HCT116 (cell line): ENCODE measurements around the gene RAD21L1. TPM values are rescaled to one million over a fixed set of nuclear protein-coding genes. Genes with fewer than 3 reads are reported as not detected.

Experiments
- ATAC-seq: fragments of 200-7000 bp; cut with Tn5 transposase; 2 replicates; pipeline ENCODE4 v1.9.1; 2020; ENCODE audit warnings: mild to moderate bottlenecking, moderate library complexity
- BruUV-seq: library from RNA; stranded (reverse); fragments of 400-500 nt; replicated peaks from 2 replicates; lab custom pipeline; 2021; lab: Mats Ljungman, UMichigan
- CTCF ChIA-PET: fragments of 300-600 bp; sonication (Branson Sonifier 250); formaldehyde crosslinking; loops from one replicate; lab custom pipeline; 2021; ENCODE audit warnings: antibody characterized with exemption; lab: Charles Lee
- POLR2A ChIA-PET: fragments of 300-600, 350-600 bp; sonication (Branson Sonifier 250); formaldehyde crosslinking; loops from one replicate; lab custom pipeline; 2021; ENCODE audit warnings: antibody characterized with exemption; lab: Charles Lee
- RAD21 ChIA-PET, 2 experiments: fragments of 300-600 bp; sonication (Branson Sonifier 250); formaldehyde crosslinking; loops; one replicate each; lab custom pipeline; 2023; ENCODE audit warnings: low total read pairs in 2 of 2; ENCODE audit not compliant: uncharacterized antibody in 2 of 2, unreplicated experiment in 2 of 2, low non-redundant PET in 1 of 2; lab: Charles Lee
- DNase-seq: peaks from one replicate; pipeline ENCODE4 v3.0.0-alpha.2; 2010; ENCODE audit warnings: low read depth, low spot score
- H2AFZ ChIP-seq: fragments of 200-600 bp; shearing (Covaris generic), sonication (generic); 2 replicates; pipeline ENCODE4 v1.6.1; 2017; ENCODE audit warnings: low read depth, mixed run types, mixed read lengths, antibody characterized with exemption, low read length; ENCODE audit not compliant: poor library complexity, severe bottlenecking
- H3K27ac ChIP-seq: 2 replicates; pipeline ENCODE4 v1.5.1; 2012; ENCODE audit warnings: low read depth, low read length
- H3K27me3 ChIP-seq: fragments of 200-600 bp; sonication (generic); 2 replicates; pipeline ENCODE4 v1.6.1; 2016; ENCODE audit warnings: mixed run types, low read length, mixed read lengths; ENCODE audit not compliant: insufficient read depth
- H3K36me3 ChIP-seq, 2 experiments: fragments of 200-500 bp in 1 of 2; fragments of 200-600 bp in 1 of 2; sonication (Bioruptor generic) in 1 of 2; sonication (generic) in 1 of 2; 2 replicates each; pipeline versions ENCODE4 v1.5.1 to v1.6.1; 2014 to 2016; ENCODE audit warnings: low read length in 2 of 2, inconsistent platforms in 1 of 2, mixed read lengths in 1 of 2, mixed run types in 1 of 2; ENCODE audit not compliant: insufficient read depth in 2 of 2, control insufficient read depth in 1 of 2
- H3K4me1 ChIP-seq, 2 experiments: fragments of 200-600 bp in 1 of 2; sonication (generic) in 1 of 2; 2 replicates each; pipeline versions ENCODE4 v1.5.1 to v1.6.1; 2012 to 2017; ENCODE audit warnings: low read length in 2 of 2, inconsistent platforms in 1 of 2, mild to moderate bottlenecking in 1 of 2, mixed read lengths in 1 of 2, mixed run types in 1 of 2, moderate library complexity in 1 of 2; ENCODE audit not compliant: insufficient read depth in 2 of 2, control insufficient read depth in 1 of 2
- H3K4me2 ChIP-seq: fragments of 200-600 bp; sonication (generic); 2 replicates; pipeline ENCODE4 v1.6.1; 2017; ENCODE audit warnings: mixed run types, low read length, mixed read lengths
- H3K4me3 ChIP-seq, 2 experiments: fragments of 200-600 bp in 1 of 2; sonication (generic) in 1 of 2; replicated peaks in 1 of 2; 2 replicates each; pipeline ENCODE4 v1.5.1; 2011 to 2016; ENCODE audit warnings: low read length in 2 of 2, control low read depth in 1 of 2, low read depth in 1 of 2, mild to moderate bottlenecking in 1 of 2, mixed read lengths in 1 of 2, mixed run types in 1 of 2
- H3K79me2 ChIP-seq: fragments of 200-600 bp; sonication (generic); 2 replicates; pipeline ENCODE4 v1.6.1; 2017; ENCODE audit warnings: mild to moderate bottlenecking, mixed run types, low read length, moderate library complexity, mixed read lengths; ENCODE audit not compliant: insufficient read depth
- H3K9ac ChIP-seq: fragments of 200-600 bp; sonication (generic); 2 replicates; pipeline ENCODE4 v1.6.1; 2016; ENCODE audit warnings: low read length, mixed read lengths
- H3K9me2 ChIP-seq: fragments of 200-600 bp; sonication (generic), shearing (Covaris generic); 2 replicates; pipeline ENCODE4 v1.6.1; 2017; ENCODE audit warnings: mixed run types, mild to moderate bottlenecking, moderate library complexity; ENCODE audit not compliant: insufficient read depth
- H3K9me3 ChIP-seq, 2 experiments: fragments of 200-500 bp in 1 of 2; fragments of 200-600 bp in 1 of 2; sonication (Bioruptor generic) in 1 of 2; sonication (generic) in 1 of 2; 2 replicates each; pipeline ENCODE4 v1.6.1; 2014 to 2017; ENCODE audit warnings: low read length in 2 of 2, mixed read lengths in 2 of 2, inconsistent platforms in 1 of 2, low read depth in 1 of 2, mild to moderate bottlenecking in 1 of 2, mixed run types in 1 of 2, moderate library complexity in 1 of 2; ENCODE audit not compliant: control insufficient read depth in 1 of 2, insufficient read depth in 1 of 2
- H4K20me1 ChIP-seq: fragments of 200-600 bp; sonication (generic), shearing (Covaris generic); 2 replicates; pipeline ENCODE4 v1.6.1; 2017; ENCODE audit warnings: mixed run types, mild to moderate bottlenecking, moderate library complexity; ENCODE audit not compliant: insufficient read depth
- CBX3 ChIP-seq: IDR thresholded peaks from 2 replicates; pipeline ENCODE4 v1.6.1; 2012; ENCODE audit warnings: low read depth
- CEBPB ChIP-seq: IDR thresholded peaks from 2 replicates; pipeline ENCODE4 v1.6.1; 2012; ENCODE audit warnings: low read depth
- ELF1 ChIP-seq: IDR thresholded peaks from 2 replicates; pipeline ENCODE4 v1.6.1; 2012; ENCODE audit warnings: low read depth, borderline replicate concordance
- EZH2phosphoT487 ChIP-seq: fragments of 200-600 bp; IDR thresholded peaks from 2 replicates; pipeline ENCODE4 v1.6.1; 2018; ENCODE audit warnings: antibody characterized with exemption, borderline replicate concordance
- POLR2A ChIP-seq: IDR thresholded peaks from 2 replicates; pipeline ENCODE4 v1.7.0; 2011; ENCODE audit warnings: borderline replicate concordance; ENCODE audit not compliant: insufficient read depth, insufficient read length; ENCODE audit errors: extremely low read depth
- POLR2AphosphoS5 ChIP-seq: IDR thresholded peaks from 2 replicates; pipeline ENCODE4 v1.6.1; 2011; ENCODE audit warnings: mild to moderate bottlenecking, low read depth, low read length, moderate library complexity
- RAD21 ChIP-seq: IDR thresholded peaks from 2 replicates; pipeline ENCODE4 v1.6.1; 2012; ENCODE audit warnings: low read depth, mild to moderate bottlenecking
- SIN3A ChIP-seq: IDR thresholded peaks from 2 replicates; pipeline ENCODE4 v1.6.1; 2012; ENCODE audit warnings: low read depth
- SRF ChIP-seq: IDR thresholded peaks from 2 replicates; pipeline ENCODE4 v1.6.1; 2012; ENCODE audit warnings: low read depth
- intact Hi-C: fragments of 100-400 bp; cut with micrococcal nuclease; formaldehyde crosslinking; loops from 2 replicates; pipeline ENCODE4 v1.10.0; 2022
- total RNA-seq: library from RNA; stranded (reverse); gene quantifications from one replicate; pipeline ENCODE4 v1.2.1, GENCODE V29; 2021; ENCODE audit not compliant: unreplicated experiment
- TF ChIP-seq, protein P1 (sequence below): IDR thresholded peaks from 2 replicates; pipeline ENCODE4 v1.6.1; 2011; ENCODE audit warnings: mild to moderate bottlenecking, low read length, moderate library complexity; ENCODE audit not compliant: insufficient replicate concordance; ENCODE audit errors: extremely low read depth
- TF ChIP-seq, protein P2 (sequence below): IDR thresholded peaks from 2 replicates; pipeline ENCODE4 v1.6.1; 2012
- TF ChIP-seq, protein P3 (sequence below), 3 experiments: fragments of 200-600 bp in 1 of 3; sonication (generic) in 1 of 3; IDR thresholded peaks in 2 of 3; conservative IDR thresholded peaks in 1 of 3; 2 replicates each; pipeline ENCODE4 v1.5.1; 2012 to 2017; ENCODE audit warnings: low read depth in 2 of 3, low read length in 2 of 3, antibody characterized with exemption in 1 of 3, borderline replicate concordance in 1 of 3, control low read depth in 1 of 3, mild to moderate bottlenecking in 1 of 3, mixed read lengths in 1 of 3, mixed run types in 1 of 3, moderate library complexity in 1 of 3; ENCODE audit not compliant: insufficient read depth in 1 of 3

RAD21L1 gene
- total RNA-seq, 1 experiment from 2014 or later, result 0.17 TPM

DNA sequence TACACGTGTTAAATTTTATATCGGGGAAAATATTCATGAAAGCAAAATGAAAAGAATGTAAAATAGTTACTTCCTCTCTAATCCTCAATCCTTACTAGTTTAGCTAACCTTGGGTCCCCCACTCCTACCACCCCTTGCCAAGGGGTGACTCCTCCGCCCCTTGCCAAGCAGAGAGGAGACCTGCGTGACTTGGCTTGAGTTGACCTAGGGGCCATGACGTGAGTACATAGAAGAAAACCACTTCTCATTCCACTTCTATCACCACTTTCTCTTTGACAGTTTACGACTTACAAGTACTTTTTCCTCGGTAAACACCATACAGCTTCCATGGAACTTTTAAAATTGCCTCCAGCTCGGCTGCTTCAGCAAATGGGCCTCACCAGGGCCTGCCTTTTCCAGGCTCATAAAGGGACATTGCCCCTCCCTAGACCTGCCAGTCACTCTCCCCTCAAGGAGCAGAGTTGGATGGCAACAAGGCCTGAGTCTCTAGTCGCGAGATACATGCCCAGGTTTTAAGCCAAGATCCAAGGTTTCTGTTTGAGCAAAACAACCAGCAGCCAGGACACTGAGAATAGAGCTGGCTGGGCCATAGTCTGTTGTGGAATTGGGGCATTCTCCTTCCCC, 73.2 kb downstream of the RAD21L1 start:
- intact Hi-C loops, result no loop called here
- ATAC-seq, result no peak
- Histone ChIP-seq H3K27me3 (no peaks in the 10 kb centered on the region), H3K79me2 (no peaks in the 10 kb centered on the region), H3K27ac (no peak overlapping the region), H3K4me3 (no peak overlapping the region), H3K9me2 (no peaks in the 10 kb centered on the region), H3K4me2 (no peak overlapping the region), H3K36me3 (no peaks in the 10 kb centered on the region), H2AFZ (no peak overlapping the region), H3K9me3 (no peaks in the 10 kb centered on the region), H4K20me1 (no peaks in the 10 kb centered on the region), H3K9ac (no peak overlapping the region), H3K4me1 (peaks cover 8 to 11% of the 10 kb centered on the region in 2 experiments)
- TF ChIP-seq, protein P1, sequence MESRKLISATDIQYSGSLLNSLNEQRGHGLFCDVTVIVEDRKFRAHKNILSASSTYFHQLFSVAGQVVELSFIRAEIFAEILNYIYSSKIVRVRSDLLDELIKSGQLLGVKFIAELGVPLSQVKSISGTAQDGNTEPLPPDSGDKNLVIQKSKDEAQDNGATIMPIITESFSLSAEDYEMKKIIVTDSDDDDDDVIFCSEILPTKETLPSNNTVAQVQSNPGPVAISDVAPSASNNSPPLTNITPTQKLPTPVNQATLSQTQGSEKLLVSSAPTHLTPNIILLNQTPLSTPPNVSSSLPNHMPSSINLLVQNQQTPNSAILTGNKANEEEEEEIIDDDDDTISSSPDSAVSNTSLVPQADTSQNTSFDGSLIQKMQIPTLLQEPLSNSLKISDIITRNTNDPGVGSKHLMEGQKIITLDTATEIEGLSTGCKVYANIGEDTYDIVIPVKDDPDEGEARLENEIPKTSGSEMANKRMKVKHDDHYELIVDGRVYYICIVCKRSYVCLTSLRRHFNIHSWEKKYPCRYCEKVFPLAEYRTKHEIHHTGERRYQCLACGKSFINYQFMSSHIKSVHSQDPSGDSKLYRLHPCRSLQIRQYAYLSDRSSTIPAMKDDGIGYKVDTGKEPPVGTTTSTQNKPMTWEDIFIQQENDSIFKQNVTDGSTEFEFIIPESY, result no peak
- TF ChIP-seq CEBPB (no peak), EZH2phosphoT487 (no peak), SIN3A (no peak), ELF1 (no peak)
- DNase-seq, result no peak
- RAD21 ChIA-PET, result no interaction called here
- POLR2A ChIA-PET, result no interaction called here
- BruUV-seq, result no TSS peak
- CTCF ChIA-PET, result interaction anchor here (0.8 kb wide), 1 partner anchor 20 kb away, joined by 3 read pairs; no protein-coding TSS in a partner anchor

DNA sequence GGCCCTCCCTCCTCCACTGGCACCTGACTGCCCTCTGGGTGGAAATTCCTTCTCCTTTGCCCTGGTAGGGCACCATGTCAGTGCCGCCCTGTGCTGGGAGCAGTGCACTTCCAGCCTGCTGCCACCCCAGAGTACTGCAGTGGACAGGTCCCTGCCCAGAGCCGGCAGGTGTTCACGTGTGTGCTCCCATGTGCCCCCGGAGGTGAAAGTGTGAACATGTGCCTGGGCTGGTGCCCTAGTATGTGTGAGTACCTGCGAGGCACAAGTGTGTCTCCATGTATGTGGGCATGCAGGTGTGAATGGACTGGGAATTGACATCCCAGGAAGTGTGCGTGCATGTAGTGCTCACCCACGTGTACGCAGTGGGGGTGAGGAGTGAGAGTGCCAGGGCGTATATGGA, 73.7 kb downstream of the RAD21L1 start:
- TF ChIP-seq CEBPB (no peak), SRF (no peak), CBX3 (peak; percentile 54; the same call in 1 of the 2 replicates), POLR2AphosphoS5 (no peak), POLR2A (no peak), RAD21 (no peak)
- TF ChIP-seq, protein P2, sequence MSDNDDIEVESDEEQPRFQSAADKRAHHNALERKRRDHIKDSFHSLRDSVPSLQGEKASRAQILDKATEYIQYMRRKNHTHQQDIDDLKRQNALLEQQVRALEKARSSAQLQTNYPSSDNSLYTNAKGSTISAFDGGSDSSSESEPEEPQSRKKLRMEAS, result peak; percentile 89
- TF ChIP-seq, protein P1, result no peak
- TF ChIP-seq, protein P3, sequence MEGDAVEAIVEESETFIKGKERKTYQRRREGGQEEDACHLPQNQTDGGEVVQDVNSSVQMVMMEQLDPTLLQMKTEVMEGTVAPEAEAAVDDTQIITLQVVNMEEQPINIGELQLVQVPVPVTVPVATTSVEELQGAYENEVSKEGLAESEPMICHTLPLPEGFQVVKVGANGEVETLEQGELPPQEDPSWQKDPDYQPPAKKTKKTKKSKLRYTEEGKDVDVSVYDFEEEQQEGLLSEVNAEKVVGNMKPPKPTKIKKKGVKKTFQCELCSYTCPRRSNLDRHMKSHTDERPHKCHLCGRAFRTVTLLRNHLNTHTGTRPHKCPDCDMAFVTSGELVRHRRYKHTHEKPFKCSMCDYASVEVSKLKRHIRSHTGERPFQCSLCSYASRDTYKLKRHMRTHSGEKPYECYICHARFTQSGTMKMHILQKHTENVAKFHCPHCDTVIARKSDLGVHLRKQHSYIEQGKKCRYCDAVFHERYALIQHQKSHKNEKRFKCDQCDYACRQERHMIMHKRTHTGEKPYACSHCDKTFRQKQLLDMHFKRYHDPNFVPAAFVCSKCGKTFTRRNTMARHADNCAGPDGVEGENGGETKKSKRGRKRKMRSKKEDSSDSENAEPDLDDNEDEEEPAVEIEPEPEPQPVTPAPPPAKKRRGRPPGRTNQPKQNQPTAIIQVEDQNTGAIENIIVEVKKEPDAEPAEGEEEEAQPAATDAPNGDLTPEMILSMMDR (IDR thresholded peaks at IDR 0.05 in 2 of 3, conservative IDR thresholded peaks at IDR 0.05 in 1 of 3; ENCODE audit: borderline replicate concordance in 1 of 3, insufficient read depth in 1 of 3, low read depth in 2 of 3, low read length in 2 of 3), result peak in 2 of 3 experiments; percentile 55 to 61; a peak in 4 of 6 replicates
- Histone ChIP-seq H2AFZ (no peak overlapping the region), H3K4me2 (no peak overlapping the region), H3K9me3 (no peaks in the 10 kb centered on the region), H3K27me3 (no peaks in the 10 kb centered on the region), H3K27ac (no peak overlapping the region), H3K9ac (no peak overlapping the region), H4K20me1 (no peaks in the 10 kb centered on the region), H3K36me3 (no peaks in the 10 kb centered on the region), H3K4me1 (peaks cover 8 to 11% of the 10 kb centered on the region in 2 experiments), H3K4me3 (no peak overlapping the region), H3K79me2 (no peaks in the 10 kb centered on the region), H3K9me2 (no peaks in the 10 kb centered on the region)
- intact Hi-C loops, result no loop called here
- DNase-seq (peak; percentile 37), ATAC-seq (peak; percentile 93)
- ChIA-PET POLR2A (no interaction called here), RAD21 (no interaction called here), CTCF (no interaction called here)
- BruUV-seq, result no TSS peak
